ENCODE measurements around the gene PPP1R14B. TPM values are rescaled to one million over a fixed set of nuclear protein-coding genes. Genes with fewer than 3 reads are reported as not detected.

The PPP1R14B gene
- total and polyA plus RNA-seq, 9 donors = 15.1 to 71.3 (median 52.3) TPM

DNA sequence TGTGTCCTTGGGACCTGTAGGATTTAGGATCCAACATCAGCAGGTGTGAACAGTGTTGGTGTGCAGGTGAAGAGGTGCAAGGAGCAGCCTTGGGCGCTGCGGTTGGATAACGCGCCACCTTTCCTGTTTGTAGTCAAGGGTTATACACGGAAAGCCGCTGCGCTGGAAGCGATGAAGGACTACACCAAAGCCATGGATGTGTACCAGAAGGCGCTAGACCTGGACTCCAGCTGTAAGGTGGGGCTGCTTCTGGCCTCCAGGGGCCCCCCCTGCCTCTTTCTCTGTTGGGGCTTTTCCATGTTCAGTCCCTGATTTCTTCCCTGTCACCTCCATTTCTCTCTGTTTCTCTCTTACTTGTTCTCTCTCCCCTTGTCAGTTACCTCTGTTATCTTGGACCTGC, 43.8 kb downstream of the PPP1R14B start:
- no peak overlapping the region for H3K27ac ChIP-seq
- TF ChIP-seq POLR2A (IDR thresholded peaks at IDR 0.05) = no peak
- TF ChIP-seq EP300 (IDR thresholded peaks at IDR 0.05) = no peak
- no peak for TF ChIP-seq CTCF (IDR thresholded peaks at IDR 0.05)
- H3K27me3 ChIP-seq = no peaks in the 10 kb centered on the region
- no peaks in the 10 kb centered on the region for H3K36me3 ChIP-seq
- H3K4me1 ChIP-seq (ENCODE audit: insufficient read depth) = peaks cover 10% of the 10 kb centered on the region
- no peak for DNase-seq
- intact Hi-C loops (cut with DNase I) = loop anchor here in 3 of 4 donors (5.0 to 10.0 kb wide), 3 partner anchors 49 to 99 kb away; partner anchors contain the start of genes CATSPERZ (in 1 of the 3) and PLCB3 (in 1 of the 3)
- no peaks in the 10 kb centered on the region for H3K9me3 ChIP-seq
- H3K4me3 ChIP-seq = no peak overlapping the region
- WGBS, 3 donors = 80 to 96% (median 91%) methylated on average over 9 of the region's 9 CpGs

DNA sequence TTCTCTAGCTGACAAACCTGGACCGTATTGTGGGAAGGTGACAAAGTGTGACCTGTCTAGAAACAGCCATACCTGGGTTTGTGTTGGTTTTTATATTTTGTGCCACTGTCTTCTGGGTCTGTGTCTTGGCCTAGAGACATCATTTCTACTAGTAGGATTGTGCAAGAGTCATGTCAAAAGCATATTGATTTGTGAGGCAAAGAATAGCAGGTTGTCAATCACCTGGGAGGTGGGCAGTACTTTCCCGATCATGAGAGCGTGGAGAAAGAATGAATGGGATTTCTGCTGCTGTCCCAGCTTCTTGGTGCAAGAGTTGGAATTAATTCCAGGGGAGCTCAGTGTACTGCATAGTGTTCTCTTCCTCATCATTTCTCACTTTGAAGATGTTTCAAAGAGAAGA, 45.2 kb downstream of the PPP1R14B start:
- H3K36me3 ChIP-seq = no peaks in the 10 kb centered on the region
- H3K4me3 ChIP-seq = no peak overlapping the region
- H3K4me1 ChIP-seq (ENCODE audit: insufficient read depth) = peaks cover 6% of the 10 kb centered on the region
- intact Hi-C loops (cut with DNase I) = loop anchor here in 3 of 4 donors (5.0 to 10.0 kb wide), 3 partner anchors 51 to 101 kb away; partner anchors contain the start of genes CATSPERZ (in 1 of the 3) and PLCB3 (in 1 of the 3)
- DNase-seq = no peak
- TF ChIP-seq POLR2A (IDR thresholded peaks at IDR 0.05) = no peak
- no peak for TF ChIP-seq EP300 (IDR thresholded peaks at IDR 0.05)
- no peak for TF ChIP-seq CTCF (IDR thresholded peaks at IDR 0.05)
- 82 to 92% (median 83%) methylated on average over 3 of the region's 3 CpGs for WGBS, 3 donors
- no peaks in the 10 kb centered on the region for H3K9me3 ChIP-seq
- H3K27me3 ChIP-seq = no peaks in the 10 kb centered on the region
- H3K27ac ChIP-seq = no peak overlapping the region

DNA sequence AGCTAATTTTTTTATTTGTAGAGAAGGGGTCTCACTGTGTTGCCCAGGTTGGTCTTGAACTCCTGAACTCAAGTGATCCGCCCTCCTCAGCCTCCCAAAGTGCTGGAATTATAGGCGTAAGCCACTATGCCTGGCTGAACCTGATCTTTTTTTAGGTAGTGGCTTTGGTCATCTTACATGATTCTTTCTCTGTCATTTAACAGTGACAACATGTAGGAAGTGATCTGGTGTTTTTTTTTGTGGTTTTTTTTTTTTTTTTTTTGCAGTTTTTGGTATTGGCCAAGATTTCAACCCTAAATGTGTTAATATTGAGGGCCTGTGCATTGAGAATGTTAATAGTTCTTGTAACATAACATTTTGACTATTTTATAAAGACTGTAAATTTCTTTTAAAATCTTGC, 48.2 kb downstream of the PPP1R14B start:
- Histone ChIP-seq H3K4me3 (no peak overlapping the region), H3K27ac (no peak overlapping the region), H3K4me1 (ENCODE audit: insufficient read depth) (no peaks in the 10 kb centered on the region), H3K36me3 (no peaks in the 10 kb centered on the region), H3K9me3 (no peaks in the 10 kb centered on the region), H3K27me3 (no peaks in the 10 kb centered on the region)
- no peak for TF ChIP-seq CTCF (IDR thresholded peaks at IDR 0.05)
- no peak for DNase-seq
- intact Hi-C loops (cut with DNase I) = no loop called here
- 97% methylated on average over 2 of the region's 2 CpGs for WGBS, 3 donors

- no peak overlapping the region for H3K4me3 ChIP-seq
- no peak overlapping the region for H3K27ac ChIP-seq
- H3K9me3 ChIP-seq = no peaks in the 10 kb centered on the region
- H3K4me1 ChIP-seq (ENCODE audit: insufficient read depth) = no peaks in the 10 kb centered on the region
- no peaks in the 10 kb centered on the region for H3K27me3 ChIP-seq
- no peak for DNase-seq
- H3K36me3 ChIP-seq = no peaks in the 10 kb centered on the region
- TF ChIP-seq POLR2A (IDR thresholded peaks at IDR 0.05) (no peak), CTCF (IDR thresholded peaks at IDR 0.05) (no peak), EP300 (IDR thresholded peaks at IDR 0.05) (no peak)
- intact Hi-C loops (cut with DNase I) = no loop called here
- 77 to 79% (median 79%) methylated on average over 9 of the region's 9 CpGs for WGBS, 3 donors
Observed at GRCh38 chr11:64196626-64197025, 50.1 kb downstream of the PPP1R14B start.

Small RNA genes lying within 50 kb of the gene (small RNA-seq; reads per million reads assigned to genes)
- gene RF00019 = not detected

Other genes with a start within 250 kb of the PPP1R14B start
- gene FLRT1, start 211.0 kb downstream of the PPP1R14B start, total RNA-seq = 1 to 10 TPM in 1 of 7 donors, under 1 TPM in 6; 0.23 to 1.2 (median 0.45) TPM
- gene FLRT1, start 211.0 kb downstream of the PPP1R14B start, polyA plus RNA-seq = under 1 TPM; 0.13 to 0.17 TPM
- 10 to 100 TPM; 24.9 to 50.2 (median 34.2) TPM for gene MACROD1, start 80.8 kb downstream of the PPP1R14B start, total RNA-seq
- 10 to 100 TPM; 21.1 to 24.1 TPM for gene MACROD1, start 80.8 kb downstream of the PPP1R14B start, polyA plus RNA-seq
- gene STIP1, start 60.8 kb downstream of the PPP1R14B start, total RNA-seq = 100 to 1,000 TPM in 4 of 7 donors, 10 to 100 TPM in 3; 56.8 to 178 (median 111) TPM
- 100 to 1,000 TPM in 1 of 2 donors, 10 to 100 TPM in 1; 48.4 to 238 TPM for gene STIP1, start 60.8 kb downstream of the PPP1R14B start, polyA plus RNA-seq
- 10 to 100 TPM in 2 of 7 donors, 1 to 10 TPM in 5; 3.7 to 19.7 (median 7.5) TPM for gene FERMT3, start 40.2 kb downstream of the PPP1R14B start, total RNA-seq
- 1 to 10 TPM; 2.2 to 6.4 TPM for gene FERMT3, start 40.2 kb downstream of the PPP1R14B start, polyA plus RNA-seq
- 10 to 100 TPM; 23.4 to 41.4 (median 32.6) TPM for gene TRPT1, start 20.8 kb downstream of the PPP1R14B start, total RNA-seq
- 10 to 100 TPM; 16.6 to 37.4 TPM for gene TRPT1, start 20.8 kb downstream of the PPP1R14B start, polyA plus RNA-seq
- 10 to 100 TPM; 31.8 to 52.7 (median 42.2) TPM for gene NUDT22, start 20.7 kb downstream of the PPP1R14B start, total RNA-seq
- gene NUDT22, start 20.7 kb downstream of the PPP1R14B start, polyA plus RNA-seq = 10 to 100 TPM in 1 of 2 donors, 1 to 10 TPM in 1; 4.8 to 32.3 TPM
- gene DNAJC4, start 16.4 kb downstream of the PPP1R14B start, total RNA-seq = 10 to 100 TPM; 25.0 to 62.2 (median 43.1) TPM
- 10 to 100 TPM; 28.8 to 69.1 TPM for gene DNAJC4, start 16.4 kb downstream of the PPP1R14B start, polyA plus RNA-seq
- 100 to 1,000 TPM in 5 of 7 donors, 10 to 100 TPM in 2; 27.4 to 164 (median 125) TPM for gene VEGFB, start 12.4 kb downstream of the PPP1R14B start, total RNA-seq
- gene VEGFB, start 12.4 kb downstream of the PPP1R14B start, polyA plus RNA-seq = 100 to 1,000 TPM in 1 of 2 donors, 10 to 100 TPM in 1; 81.9 to 124 TPM
- gene FKBP2, start 5.8 kb downstream of the PPP1R14B start, total RNA-seq = 10 to 100 TPM; 41.4 to 88.0 (median 49.5) TPM
- 100 to 1,000 TPM in 1 of 2 donors, 10 to 100 TPM in 1; 25.1 to 132 TPM for gene FKBP2, start 5.8 kb downstream of the PPP1R14B start, polyA plus RNA-seq
- gene PLCB3, start 4.6 kb upstream of the PPP1R14B start, total RNA-seq = 10 to 100 TPM; 13.5 to 44.8 (median 29.9) TPM
- gene PLCB3, start 4.6 kb upstream of the PPP1R14B start, polyA plus RNA-seq = 10 to 100 TPM in 1 of 2 donors, 1 to 10 TPM in 1; 5.3 to 16.9 TPM
- gene BAD, start 37.7 kb upstream of the PPP1R14B start, total RNA-seq = 100 to 1,000 TPM in 1 of 7 donors, 10 to 100 TPM in 6; 54.8 to 125 (median 63.6) TPM
- 10 to 100 TPM in 1 of 2 donors, 1 to 10 TPM in 1; 3.4 to 81.9 TPM for gene BAD, start 37.7 kb upstream of the PPP1R14B start, polyA plus RNA-seq
- 10 to 100 TPM in 6 of 7 donors, 1 to 10 TPM in 1; 9.1 to 30.9 (median 23.8) TPM for gene GPR137, start 38.9 kb upstream of the PPP1R14B start, total RNA-seq
- 10 to 100 TPM in 1 of 2 donors, 1 to 10 TPM in 1; 3.1 to 23.2 TPM for gene GPR137, start 38.9 kb upstream of the PPP1R14B start, polyA plus RNA-seq
- gene KCNK4, start 44.4 kb upstream of the PPP1R14B start, total RNA-seq = not detected
- not detected for gene KCNK4, start 44.4 kb upstream of the PPP1R14B start, polyA plus RNA-seq
- gene CATSPERZ, start 53.4 kb upstream of the PPP1R14B start, total RNA-seq = not detected
- gene CATSPERZ, start 53.4 kb upstream of the PPP1R14B start, polyA plus RNA-seq = not detected
- gene ESRRA, start 58.6 kb upstream of the PPP1R14B start, total RNA-seq = 10 to 100 TPM in 6 of 7 donors, 1 to 10 TPM in 1; 9.2 to 17.4 (median 15.7) TPM
- 10 to 100 TPM in 1 of 2 donors, 1 to 10 TPM in 1; 2.3 to 11.9 TPM for gene ESRRA, start 58.6 kb upstream of the PPP1R14B start, polyA plus RNA-seq
- 100 to 1,000 TPM; 207 to 432 (median 275) TPM for gene TRMT112, start 70.6 kb upstream of the PPP1R14B start, total RNA-seq
- 100 to 1,000 TPM; 272 to 383 TPM for gene TRMT112, start 70.6 kb upstream of the PPP1R14B start, polyA plus RNA-seq
- gene PRDX5, start 71.2 kb upstream of the PPP1R14B start, total RNA-seq = 100 to 1,000 TPM; 160 to 400 (median 192) TPM
- 100 to 1,000 TPM; 272 to 334 TPM for gene PRDX5, start 71.2 kb upstream of the PPP1R14B start, polyA plus RNA-seq
- 1 to 10 TPM; 3.4 to 7.5 (median 3.5) TPM for gene CCDC88B, start 93.3 kb upstream of the PPP1R14B start, total RNA-seq
- 1 to 10 TPM in 1 of 2 donors, under 1 TPM in 1; 0.95 to 3.6 TPM for gene CCDC88B, start 93.3 kb upstream of the PPP1R14B start, polyA plus RNA-seq
- gene RPS6KA4, start 112.2 kb upstream of the PPP1R14B start, total RNA-seq = 10 to 100 TPM in 6 of 7 donors, 1 to 10 TPM in 1; 7.3 to 31.4 (median 16.9) TPM
- 10 to 100 TPM in 1 of 2 donors, 1 to 10 TPM in 1; 4.0 to 12.1 TPM for gene RPS6KA4, start 112.2 kb upstream of the PPP1R14B start, polyA plus RNA-seq

Measured in ovary (tissue), 9 donors.